Fibroblast of villous mesenchyme (primary cell): ENCODE measurements around the gene ADCY9. TPM values are rescaled to one million over a fixed set of nuclear protein-coding genes. Genes with fewer than 3 reads are reported as not detected.

ENCODE experiments used
- DNase-seq: peaks from one replicate; pipeline ENCODE4 v3.0.0-alpha.2; 2010; ENCODE audit warnings: low read depth
- H3K4me3 ChIP-seq: 2 replicates; pipeline ENCODE4 v1.5.1; 2011; ENCODE audit warnings: low read depth, mild to moderate bottlenecking, low read length
- total RNA-seq: library from RNA; depleted of rRNA; stranded (reverse); fragments of >200 nt; gene quantifications from 2 replicates; pipeline ENCODE4 v1.2.3, GENCODE V29; 2012
- TF ChIP-seq, protein P1 (sequence below): IDR thresholded peaks from 2 replicates; pipeline ENCODE4 v1.5.1; 2012; ENCODE audit warnings: low read depth, mild to moderate bottlenecking, low read length; ENCODE audit not compliant: insufficient read depth

The ADCY9 gene
- total RNA-seq, 1 donor, result 38.0 TPM

DNA sequence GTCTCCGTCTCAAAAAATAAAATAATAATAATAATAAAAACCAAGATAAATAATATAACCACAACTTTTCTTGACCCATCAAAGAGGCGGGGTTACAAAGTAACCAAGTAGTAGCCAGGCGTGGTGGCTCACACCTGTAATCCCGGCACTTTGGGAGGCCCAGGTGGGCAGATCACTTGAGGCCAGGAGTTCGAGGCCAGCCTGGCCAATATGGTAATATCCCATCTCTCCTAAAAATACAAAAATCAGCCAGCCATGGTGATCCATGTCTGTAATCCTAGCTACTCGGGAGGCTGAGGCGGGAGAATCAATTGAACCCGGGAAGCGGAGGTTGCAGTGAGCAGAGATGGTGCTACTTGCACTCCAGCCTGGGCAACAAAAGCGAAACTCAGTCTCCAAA, 45.3 kb downstream of the ADCY9 start:
- TF ChIP-seq, protein P1, sequence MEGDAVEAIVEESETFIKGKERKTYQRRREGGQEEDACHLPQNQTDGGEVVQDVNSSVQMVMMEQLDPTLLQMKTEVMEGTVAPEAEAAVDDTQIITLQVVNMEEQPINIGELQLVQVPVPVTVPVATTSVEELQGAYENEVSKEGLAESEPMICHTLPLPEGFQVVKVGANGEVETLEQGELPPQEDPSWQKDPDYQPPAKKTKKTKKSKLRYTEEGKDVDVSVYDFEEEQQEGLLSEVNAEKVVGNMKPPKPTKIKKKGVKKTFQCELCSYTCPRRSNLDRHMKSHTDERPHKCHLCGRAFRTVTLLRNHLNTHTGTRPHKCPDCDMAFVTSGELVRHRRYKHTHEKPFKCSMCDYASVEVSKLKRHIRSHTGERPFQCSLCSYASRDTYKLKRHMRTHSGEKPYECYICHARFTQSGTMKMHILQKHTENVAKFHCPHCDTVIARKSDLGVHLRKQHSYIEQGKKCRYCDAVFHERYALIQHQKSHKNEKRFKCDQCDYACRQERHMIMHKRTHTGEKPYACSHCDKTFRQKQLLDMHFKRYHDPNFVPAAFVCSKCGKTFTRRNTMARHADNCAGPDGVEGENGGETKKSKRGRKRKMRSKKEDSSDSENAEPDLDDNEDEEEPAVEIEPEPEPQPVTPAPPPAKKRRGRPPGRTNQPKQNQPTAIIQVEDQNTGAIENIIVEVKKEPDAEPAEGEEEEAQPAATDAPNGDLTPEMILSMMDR, result no peak
- DNase-seq, result no peak

DNA sequence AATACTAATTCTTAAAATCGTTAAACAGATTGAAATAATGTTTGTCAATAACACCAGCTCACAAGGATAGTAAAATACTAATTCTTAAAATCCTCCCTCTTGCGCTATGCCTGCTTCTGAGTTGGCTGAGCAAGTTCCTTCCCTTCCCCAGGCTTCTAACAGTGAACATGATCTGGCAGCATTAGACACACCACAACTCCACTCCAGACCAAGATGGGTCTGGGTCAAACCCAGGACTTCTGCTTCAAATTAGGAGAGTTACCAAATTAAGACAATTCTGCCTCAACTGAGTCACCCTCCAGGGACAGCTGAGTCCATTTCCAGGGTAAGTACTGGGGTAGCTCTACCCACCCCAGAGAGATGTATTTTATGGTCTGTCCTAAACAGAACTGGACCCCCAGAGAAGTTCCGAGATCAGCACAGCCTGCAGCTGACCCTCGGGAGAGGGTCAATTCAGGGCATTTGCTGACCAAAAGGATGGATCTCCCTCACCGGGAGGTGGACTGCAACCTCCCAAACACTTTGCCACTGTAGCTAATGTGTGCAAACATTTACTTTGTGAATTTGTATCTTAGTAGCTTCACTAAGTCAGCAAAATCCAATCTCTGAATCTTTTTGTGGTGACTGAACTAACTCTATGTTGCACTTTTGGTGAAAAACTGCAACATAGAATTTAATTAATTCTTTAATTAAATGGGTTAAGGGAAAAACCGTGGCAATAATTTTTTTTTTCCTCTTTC, 48.8 kb downstream of the ADCY9 start:
- DNase-seq, result no peak
- TF ChIP-seq, protein P1, result no peak
- no peak overlapping the region for H3K4me3 ChIP-seq

More for the DNA sequence above, 45.3 kb downstream of the ADCY9 start:
- H3K4me3 ChIP-seq, result no peak overlapping the region

DNA sequence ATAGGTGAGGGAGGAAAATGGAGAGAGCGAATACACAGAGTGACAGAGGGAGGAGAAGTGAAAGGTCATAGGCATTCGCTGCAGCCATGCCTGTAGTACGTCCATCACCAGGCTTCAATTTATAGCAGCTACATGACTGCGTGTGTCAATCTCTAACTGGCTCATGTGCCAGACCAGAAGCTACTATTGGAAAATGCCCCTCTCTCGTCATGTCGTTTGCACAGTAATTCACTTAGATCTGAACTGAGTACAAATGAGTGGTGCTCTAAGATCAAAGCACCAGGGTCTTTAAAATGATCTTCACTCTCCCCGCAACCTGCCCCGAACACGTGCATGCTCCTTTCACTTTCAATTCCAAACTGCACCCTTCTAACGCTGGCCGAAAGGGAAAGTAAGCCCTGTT, 51.3 kb downstream of the ADCY9 start:
- TF ChIP-seq, protein P1, result no peak
- no peak for DNase-seq
- peak overlapping the region; percentile 21 for H3K4me3 ChIP-seq

DNA sequence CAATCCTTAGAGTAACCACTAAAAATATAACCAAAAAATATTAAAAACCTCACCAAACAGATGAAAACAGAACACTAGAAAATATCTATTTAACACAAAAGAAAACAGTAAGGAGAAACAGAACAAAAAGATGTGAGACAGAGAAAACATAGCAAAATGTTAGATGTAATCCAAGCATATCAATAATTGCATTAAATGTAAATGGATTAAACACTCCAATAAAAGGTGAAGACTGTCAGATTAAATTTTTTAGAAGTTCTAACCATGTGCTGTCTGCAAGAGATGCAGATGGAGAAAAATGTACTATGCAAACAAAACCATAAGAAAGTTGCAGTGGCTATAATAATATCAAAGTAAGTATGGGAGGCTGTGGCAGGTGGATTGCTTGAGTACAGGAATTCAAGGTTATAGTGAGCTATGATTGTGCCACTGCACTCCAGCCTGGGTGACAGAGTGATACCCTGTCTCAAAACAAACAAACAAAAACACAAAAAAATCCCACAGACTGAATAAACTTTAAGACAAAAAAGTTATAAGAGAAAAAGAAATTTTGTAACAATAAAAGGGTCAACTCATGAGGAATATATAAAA, 53.9 kb downstream of the ADCY9 start:
- TF ChIP-seq, protein P1, result no peak

DNA sequence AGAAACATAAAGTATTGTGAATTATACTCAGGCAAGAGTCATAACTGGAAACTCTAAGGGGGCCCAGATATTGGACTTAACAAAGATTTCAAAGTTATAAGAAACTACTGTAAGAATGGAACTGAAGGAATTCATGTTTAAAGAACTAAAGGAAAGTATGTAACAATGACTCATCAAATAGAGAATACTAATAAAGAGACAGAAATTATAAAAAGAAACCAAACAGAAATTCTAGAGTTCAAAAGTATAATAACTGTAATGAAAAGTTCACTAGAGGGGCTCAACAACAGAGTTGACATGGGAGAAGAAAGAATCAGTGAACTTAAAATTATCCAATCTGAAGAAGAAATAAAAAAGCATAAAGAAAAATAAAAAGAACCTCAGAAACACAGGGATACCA, 55.4 kb downstream of the ADCY9 start:
- DNase-seq, result no peak
- H3K4me3 ChIP-seq, result no peak overlapping the region
- TF ChIP-seq, protein P1, result no peak

More for the DNA sequence above, 53.9 kb downstream of the ADCY9 start:
- H3K4me3 ChIP-seq, result no peak overlapping the region
- DNase-seq, result no peak

DNA sequence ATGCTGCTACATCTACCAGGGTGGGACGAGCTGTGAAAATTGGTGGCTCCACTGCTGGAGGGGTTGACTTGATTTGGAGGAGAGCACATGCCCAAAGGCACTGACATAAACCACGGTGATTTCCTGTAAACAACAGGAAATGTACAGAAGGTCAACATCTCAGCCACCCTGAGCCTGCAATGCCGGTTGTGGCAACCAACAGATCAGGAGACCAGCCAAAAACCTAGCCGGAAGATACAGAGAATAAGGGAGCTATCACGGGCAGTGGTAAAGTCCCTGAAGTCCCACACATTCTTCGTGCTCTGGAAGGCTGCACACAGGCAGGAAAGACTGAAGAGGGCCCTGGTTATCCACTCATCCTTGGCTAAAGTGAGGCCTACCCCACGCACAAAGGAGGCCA, 56.2 kb downstream of the ADCY9 start:
- TF ChIP-seq, protein P1, result no peak
- peak; percentile 39 for DNase-seq
- no peak overlapping the region for H3K4me3 ChIP-seq

DNA sequence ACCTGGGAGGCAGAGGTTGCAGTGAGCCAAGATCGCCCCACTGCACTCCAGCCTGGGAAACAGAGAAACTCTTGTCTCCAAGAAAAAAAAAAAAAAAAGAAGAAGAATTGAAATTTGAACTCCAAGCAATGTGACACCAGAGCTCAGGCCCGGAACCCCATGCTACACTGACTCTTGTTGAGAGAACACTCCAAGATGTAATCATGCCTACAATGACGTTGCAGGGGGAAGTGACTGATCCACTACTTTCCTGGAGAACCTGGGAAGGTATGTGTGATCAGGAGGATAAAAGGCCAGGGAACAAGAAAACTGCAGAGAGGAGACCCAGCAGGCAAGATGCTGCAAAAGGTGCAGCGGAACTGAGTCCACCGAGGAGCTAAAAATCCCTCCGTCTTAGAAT, 57.9 kb downstream of the ADCY9 start:
- H3K4me3 ChIP-seq, result no peak overlapping the region
- DNase-seq, result no peak
- TF ChIP-seq, protein P1, result no peak
